K562 (cell line): ENCODE results near the gene ERVMER34-1. TPM values are rescaled to one million over a fixed set of nuclear protein-coding genes. Genes with fewer than 3 reads are reported as not detected.

ENCODE experiments used
- ATAC-seq: fragments of 200-7000 bp; cut with Tn5 transposase; 3 replicates; pipeline ENCODE4 v1.9.1; 2020; ENCODE audit warnings: moderate library complexity
- BruUV-seq: library from RNA; stranded (reverse); fragments of 400-500 nt; replicated peaks from 2 replicates; lab custom pipeline; 2021; lab: Mats Ljungman, UMichigan
- CTCF ChIA-PET: fragments of 300-600 bp; formaldehyde crosslinking; extraction: SDS; loops from one replicate; lab custom pipeline; 2021; ENCODE audit warnings: low intra/inter-chr PET ratio; lab: Yijun Ruan, JAX
- POLR2A ChIA-PET: fragments of 300-600, 350-650 bp; sonication (Branson Sonifier 250); formaldehyde crosslinking; extraction: SDS; loops from one replicate; lab custom pipeline; 2021; ENCODE audit warnings: antibody characterized with exemption, inconsistent platforms; lab: Yijun Ruan, JAX
- DNase-seq, 4 experiments: peaks; one replicate each; pipeline versions ENCODE4 v3.0.0 to v3.0.0-alpha.2; 2011 to 2018; ENCODE audit warnings: low spot score in 3 of 4, mixed read lengths in 3 of 4; ENCODE audit errors: extremely low read depth in 1 of 4
- FAIRE-seq: peaks from 2 replicates; lab custom pipeline; 2011; peaks lifted over from hg19 to GRCh38; lab: Jason Lieb, UNC
- H2AFZ ChIP-seq: 2 replicates; pipeline ENCODE4 v1.6.0; 2011; ENCODE audit warnings: low read depth, low read length, control low read depth, inconsistent platforms
- H3K27ac ChIP-seq: fragments of 200-600 bp; 3 replicates; pipeline ENCODE4 v1.8.0; 2011; ENCODE audit warnings: low read depth, mild to moderate bottlenecking, control low read depth, inconsistent platforms, low read length, moderate library complexity, mixed read lengths; ENCODE audit errors: extremely low read depth
- H3K27me3 ChIP-seq, 2 experiments: fragments of 300-600 bp in 1 of 2; 2 replicates in 1 of 2; 3 replicates in 1 of 2; pipeline versions ENCODE4 v1.6.0 to v1.8.0; 2011; ENCODE audit warnings: inconsistent platforms in 2 of 2, low read length in 2 of 2, mild to moderate bottlenecking in 1 of 2, mixed read lengths in 1 of 2, moderate library complexity in 1 of 2; ENCODE audit not compliant: control insufficient read depth in 2 of 2, insufficient read depth in 2 of 2
- H3K36me3 ChIP-seq: fragments of 300-600 bp; 3 replicates; pipeline ENCODE4 v1.8.0; 2011; ENCODE audit warnings: mild to moderate bottlenecking, low read length, inconsistent platforms; ENCODE audit not compliant: control insufficient read depth, insufficient read depth
- H3K4me1 ChIP-seq, 2 experiments: fragments of 200-600 bp in 1 of 2; replicated peaks in 1 of 2; 2 replicates in 1 of 2; 3 replicates in 1 of 2; pipeline versions ENCODE4 v1.5.1 to v1.8.0; 2011; ENCODE audit warnings: inconsistent platforms in 2 of 2, low read length in 2 of 2, mild to moderate bottlenecking in 1 of 2, mixed read lengths in 1 of 2, moderate library complexity in 1 of 2; ENCODE audit not compliant: control insufficient read depth in 2 of 2, insufficient read depth in 2 of 2
- H3K4me2 ChIP-seq: 2 replicates; pipeline ENCODE4 v1.6.1; 2011; ENCODE audit warnings: low read length, control low read depth, inconsistent platforms, mixed read lengths; ENCODE audit not compliant: insufficient read depth
- H3K4me3 ChIP-seq: fragments of 200-600 bp; sonication (generic), shearing (Covaris generic); 2 replicates; pipeline ENCODE4 v1.5.1; 2016; ENCODE audit warnings: control low read depth, inconsistent platforms
- H3K79me2 ChIP-seq: fragments of 200-600 bp; 3 replicates; pipeline ENCODE4 v1.8.0; 2011; ENCODE audit warnings: low read length, inconsistent platforms; ENCODE audit not compliant: control insufficient read depth, insufficient read depth
- H3K9ac ChIP-seq, 2 experiments: 2 replicates each; pipeline versions ENCODE4 v1.6.0 to v1.6.1; 2011; ENCODE audit warnings: low read depth in 2 of 2, low read length in 2 of 2, control low read depth in 1 of 2, inconsistent platforms in 1 of 2, mild to moderate bottlenecking in 1 of 2, mixed read lengths in 1 of 2; ENCODE audit not compliant: insufficient read depth in 1 of 2
- H3K9me1 ChIP-seq: one replicate; pipeline ENCODE4 v1.6.0; 2011; ENCODE audit warnings: inconsistent platforms, mild to moderate bottlenecking, low read length, moderate library complexity; ENCODE audit not compliant: control insufficient read depth, insufficient read depth
- H3K9me3 ChIP-seq: replicated peaks from 2 replicates; pipeline ENCODE4 v1.5.1; 2011; ENCODE audit warnings: low read depth, low read length, inconsistent platforms; ENCODE audit not compliant: control insufficient read depth, insufficient read depth
- H4K20me1 ChIP-seq: replicated peaks from 2 replicates; pipeline ENCODE4 v1.6.1; 2011; ENCODE audit warnings: low read length, inconsistent platforms, mixed read lengths; ENCODE audit not compliant: control insufficient read depth, insufficient read depth
- CEBPB ChIP-seq: fragments of 450-650 bp; IDR thresholded peaks from 2 replicates; pipeline ENCODE4 v1.6.1; 2016; ENCODE audit warnings: missing genetic modification characterization, missing compliant biosample characterization
- CEBPG ChIP-seq, 3 experiments: fragments of 200-800 bp in 1 of 3; sonication (Bioruptor generic) in 1 of 3; sonication (generic) in 1 of 3; formaldehyde crosslinking in 1 of 3; IDR thresholded peaks in 2 of 3; conservative IDR thresholded peaks in 1 of 3; 2 replicates each; pipeline versions ENCODE4 v1.6.1 to v1.8.0; 2016 to 2022; ENCODE audit warnings: missing compliant biosample characterization in 2 of 3, missing genetic modification characterization in 2 of 3, mild to moderate bottlenecking in 1 of 3, missing genetic modification reagents in 1 of 3
- ELK3 ChIP-seq: fragments of 450-650 bp; formaldehyde crosslinking; IDR thresholded peaks from 2 replicates; pipeline ENCODE4 v1.4.0; 2020; ENCODE audit warnings: mild to moderate bottlenecking
- GATAD2B ChIP-seq: fragments of 450-650 bp; IDR thresholded peaks from 2 replicates; pipeline ENCODE4 v1.6.1; 2017; ENCODE audit warnings: mild to moderate bottlenecking, borderline replicate concordance
- IRF9 ChIP-seq: fragments of 450-650 bp; IDR thresholded peaks from 2 replicates; pipeline ENCODE4 v1.6.1; 2016; ENCODE audit warnings: missing biosample characterization, missing genetic modification characterization
- NEUROD1 ChIP-seq: fragments of 150-350 bp; IDR thresholded peaks from 2 replicates; pipeline ENCODE4 v1.6.1; 2014; ENCODE audit warnings: borderline replicate concordance, low read length, low read depth; ENCODE audit not compliant: partially characterized antibody
- RBM25 ChIP-seq: fragments of 200-400 bp; formaldehyde crosslinking; IDR thresholded peaks from 2 replicates; pipeline ENCODE4 v1.6.1; 2018; ENCODE audit warnings: low read length, low read depth, moderate library complexity; ENCODE audit not compliant: severe bottlenecking
- SRF ChIP-seq, 2 experiments: fragments of 250-450, 450-650 bp in 1 of 2; sonication (Bioruptor Pico) in 1 of 2; sonication (generic) in 1 of 2; formaldehyde crosslinking; IDR thresholded peaks; 2 replicates each; pipeline versions ENCODE4 v1.5.0 to v1.5.1; 2020 to 2022; ENCODE audit warnings: mild to moderate bottlenecking in 1 of 2, missing genetic modification reagents in 1 of 2
- THRAP3 ChIP-seq: fragments of 450-650 bp; IDR thresholded peaks from 2 replicates; pipeline ENCODE4 v1.6.1; 2016; ENCODE audit warnings: mild to moderate bottlenecking, inconsistent platforms, borderline replicate concordance
- ZBTB17 ChIP-seq: fragments of 450-650 bp; formaldehyde crosslinking; IDR thresholded peaks from 2 replicates; pipeline ENCODE4 v1.4.0; 2020; ENCODE audit warnings: mild to moderate bottlenecking
- ZC3H4 ChIP-seq: sonication (generic); formaldehyde crosslinking; IDR thresholded peaks from 2 replicates; pipeline ENCODE4 v1.9.0; 2021; ENCODE audit warnings: missing genetic modification reagents, borderline replicate concordance
- ZNF24 ChIP-seq: fragments of 450-650 bp; IDR thresholded peaks from 2 replicates; pipeline ENCODE4 v1.6.1; 2016
- ZNF253 ChIP-seq: fragments of 250-450 bp; sonication (Bioruptor Pico); conservative IDR thresholded peaks from 2 replicates; pipeline ENCODE4 v1.6.1; 2021; ENCODE audit warnings: mild to moderate bottlenecking
- WGBS: fragments of 100-300 bp; shearing (Covaris generic); methylation state at CpG from one replicate; pipeline ENCODE4 v1.1.6; 2016; ENCODE audit warnings: low coverage, mixed read lengths; ENCODE audit not compliant: insufficient coverage; ENCODE audit errors: missing lambda C conversion rate; 5-methylcytosine and 5-hydroxymethylcytosine counted together
- in situ Hi-C: fragments of 300-500 bp; cut with MboI; formaldehyde crosslinking; loops from 4 replicates; pipeline ENCODE4 v1.15.0; 2018; ENCODE audit warnings: inconsistent platforms, mixed read lengths
- intact Hi-C: fragments of 100-400 bp; cut with micrococcal nuclease; formaldehyde crosslinking; loops from 2 replicates; pipeline ENCODE4 v1.14.2; 2022
- polyA plus RNA-seq, 8 experiments: library from polyadenylated mRNA; depleted of rRNA in 4 of 8; stranded (reverse) in 5 of 8; unstranded in 3 of 8; fragments of >200 nt; fragmentation: Nextera tagmentation in 2 of 8; fragmentation: Illumina TruSeq in 1 of 8; extraction: Ambion mirVana in 2 of 8; extraction: Trizol in 1 of 8; gene quantifications; 2 replicates each; pipeline versions ENCODE4 v1.2.1 to v1.2.3, GENCODE V29; 2011 to 2014; ENCODE audit warnings: inconsistent platforms in 1 of 8, missing spikeins in 1 of 8
- total RNA-seq, 7 experiments: library from RNA; depleted of rRNA in 6 of 7; stranded (reverse); fragments of >200 nt in 6 of 7; fragmentation: Illumina TruSeq in 2 of 7; extraction: Trizol in 2 of 7; gene quantifications; 2 replicates each; pipeline versions ENCODE4 v1.2.1 to v1.2.3, GENCODE V29; 2011 to 2021; ENCODE audit warnings: low replicate concordance in 1 of 7

Gene ERVMER34-1
- total and polyA plus RNA-seq, 9 of the 15 experiments (the other 6 are each of a cell fraction or from before 2014, with no cell fraction given), result 0.04 to 0.57 (median 0.25) TPM

GRCh38 chr4:52750213-52750612 is 1.0 kb downstream of the ERVMER34-1 start:
- in situ Hi-C loops (no loop called here), intact Hi-C loops (no loop called here)
- no peaks in the 10 kb centered on the region for H4K20me1 ChIP-seq
- H3K27ac ChIP-seq, result no peak overlapping the region
- TF ChIP-seq RBM25 (no peak), CEBPG (CRISPR knock-in tag; IDR thresholded peaks at IDR 0.05) (no peak), CEBPG (tag; conservative IDR thresholded peaks at IDR 0.05 in 1 of 2, IDR thresholded peaks at IDR 0.05 in 1 of 2) (peak; percentile 51 to 94), ELK3 (CRISPR knock-in tag) (no peak), ZNF253 (no peak), IRF9 (tag) (peak; percentile 46; the same call in 1 of the 2 replicates), GATAD2B (no peak), SRF (CRISPR knock-in tag; IDR thresholded peaks at IDR 0.05) (no peak), CEBPB (tag) (peak; percentile 96), ZNF24 (no peak), ZC3H4 (CRISPR knock-in tag) (no peak), THRAP3 (no peak), ZBTB17 (CRISPR knock-in tag) (no peak), NEUROD1 (no peak)
- no peak overlapping the region for H3K4me2 ChIP-seq
- no peaks in the 10 kb centered on the region for H3K9me1 ChIP-seq
- BruUV-seq, result no TSS peak
- ChIA-PET CTCF (no interaction called here), POLR2A (no interaction called here)
- peaks cover 0 to 11% of the 10 kb centered on the region in 2 experiments; a peak in 3 of 5 replicates for H3K4me1 ChIP-seq
- no peaks in the 10 kb centered on the region for H3K9me3 ChIP-seq
- peaks cover 16 to 50% of the 10 kb centered on the region in 2 experiments for H3K27me3 ChIP-seq
- no peak for ATAC-seq
- no peak overlapping the region for H3K9ac ChIP-seq
- DNase-seq, result no peak
- WGBS, result 19% methylated on average over 11 of the region's 11 CpGs
- H2AFZ ChIP-seq, result no peak overlapping the region
- H3K36me3 ChIP-seq, result no peaks in the 10 kb centered on the region
- no peak overlapping the region for H3K4me3 ChIP-seq
- FAIRE-seq, result no peak
- no peaks in the 10 kb centered on the region for H3K79me2 ChIP-seq
